K562 (cell line): ENCODE measurements around the gene ETV4. TPM values are rescaled to one million over a fixed set of nuclear protein-coding genes. Genes with fewer than 3 reads are reported as not detected.

ENCODE experiments used
- ARID1B ChIP-seq: fragments of 450-650 bp; IDR thresholded peaks from 2 replicates; pipeline ENCODE4 v1.6.1; 2016; ENCODE audit warnings: antibody characterized with exemption, mild to moderate bottlenecking, inconsistent platforms
- ATF1 ChIP-seq, 2 experiments: fragments of 450-650 bp in 1 of 2; IDR thresholded peaks; 2 replicates each; pipeline ENCODE4 v1.6.1; 2016; ENCODE audit warnings: missing compliant biosample characterization in 1 of 2, missing genetic modification characterization in 1 of 2
- BRF1 ChIP-seq: IDR thresholded peaks from 3 replicates; pipeline ENCODE4 v1.6.1; 2011; ENCODE audit warnings: borderline replicate concordance, mild to moderate bottlenecking; ENCODE audit not compliant: insufficient read length; ENCODE audit errors: extremely low read depth
- E2F3 ChIP-seq: fragments of 250-450 bp; sonication (Bioruptor Pico); IDR thresholded peaks from 2 replicates; pipeline ENCODE4 v1.4.0; 2020; ENCODE audit warnings: mild to moderate bottlenecking
- MEF2D ChIP-seq: conservative IDR thresholded peaks from 2 replicates; pipeline ENCODE4 v1.6.1; 2016; ENCODE audit warnings: low read depth, missing genetic modification characterization, missing compliant biosample characterization
- PCBP2 ChIP-seq: fragments of 200-400 bp; formaldehyde crosslinking; IDR thresholded peaks from 2 replicates; pipeline ENCODE4 v1.6.1; 2018; ENCODE audit warnings: low read length, low read depth, mild to moderate bottlenecking, moderate library complexity; ENCODE audit not compliant: poor library complexity, severe bottlenecking
- RBM39 ChIP-seq: fragments of 200-400 bp; formaldehyde crosslinking; optimal IDR thresholded peaks from 2 replicates; pipeline ENCODE3; 2018; ENCODE audit warnings: low read depth, low read length
- SRSF3 ChIP-seq: fragments of 200-400 bp; formaldehyde crosslinking; IDR thresholded peaks from 2 replicates; pipeline ENCODE4 v1.6.1; 2016; ENCODE audit warnings: mild to moderate bottlenecking, low read length, moderate library complexity; ENCODE audit not compliant: insufficient read depth
- STAT5A ChIP-seq: IDR thresholded peaks from 2 replicates; pipeline ENCODE4 v1.6.1; 2012; ENCODE audit warnings: low read length, inconsistent platforms, borderline replicate concordance
- ZNF133 ChIP-seq: fragments of 250-450 bp; sonication (Bioruptor Pico); IDR thresholded peaks from 2 replicates; pipeline ENCODE4 v1.4.0; 2020; ENCODE audit warnings: mild to moderate bottlenecking
- ZNF551 ChIP-seq: fragments of 250-450 bp; sonication (Bioruptor Pico); IDR thresholded peaks from 2 replicates; pipeline ENCODE4 v1.5.0; 2021; ENCODE audit warnings: mild to moderate bottlenecking, moderate library complexity
- polyA plus RNA-seq, 8 experiments: library from polyadenylated mRNA; depleted of rRNA in 4 of 8; stranded (reverse) in 5 of 8; unstranded in 3 of 8; fragments of >200 nt; fragmentation: Nextera tagmentation in 2 of 8; fragmentation: Illumina TruSeq in 1 of 8; extraction: Ambion mirVana in 2 of 8; extraction: Trizol in 1 of 8; gene quantifications; 2 replicates each; pipeline versions ENCODE4 v1.2.1 to v1.2.3, GENCODE V29; 2011 to 2014; ENCODE audit warnings: inconsistent platforms in 1 of 8, missing spikeins in 1 of 8
- total RNA-seq, 7 experiments: library from RNA; depleted of rRNA in 6 of 7; stranded (reverse); fragments of >200 nt in 6 of 7; fragmentation: Illumina TruSeq in 2 of 7; extraction: Trizol in 2 of 7; gene quantifications; 2 replicates each; pipeline versions ENCODE4 v1.2.1 to v1.2.3, GENCODE V29; 2011 to 2021; ENCODE audit warnings: low replicate concordance in 1 of 7
- TF ChIP-seq, protein P1 (sequence below): fragments of 150-350 bp; conservative IDR thresholded peaks from 2 replicates; pipeline ENCODE4 v1.6.1; 2014; ENCODE audit warnings: low read length
- TF ChIP-seq, protein P2 (sequence below): sonication (generic); formaldehyde crosslinking; IDR thresholded peaks from 2 replicates; pipeline ENCODE4 v1.8.0; 2023; ENCODE audit warnings: missing genetic modification reagents, mild to moderate bottlenecking, borderline replicate concordance
- TF ChIP-seq, protein P3 (sequence below): IDR thresholded peaks from 2 replicates; pipeline ENCODE4 v1.6.1; 2016; ENCODE audit warnings: missing genetic modification characterization, missing compliant biosample characterization
- TF ChIP-seq, protein P4 (sequence below): fragments of 450-650 bp; IDR thresholded peaks from 2 replicates; pipeline ENCODE4 v1.6.1; 2016; ENCODE audit warnings: mild to moderate bottlenecking

The ETV4 gene
- total and polyA plus RNA-seq, 9 of the 15 experiments (the other 6 are each of a cell fraction or from before 2014, with no cell fraction given): 5.5 to 66.3 (median 28.2) TPM

DNA sequence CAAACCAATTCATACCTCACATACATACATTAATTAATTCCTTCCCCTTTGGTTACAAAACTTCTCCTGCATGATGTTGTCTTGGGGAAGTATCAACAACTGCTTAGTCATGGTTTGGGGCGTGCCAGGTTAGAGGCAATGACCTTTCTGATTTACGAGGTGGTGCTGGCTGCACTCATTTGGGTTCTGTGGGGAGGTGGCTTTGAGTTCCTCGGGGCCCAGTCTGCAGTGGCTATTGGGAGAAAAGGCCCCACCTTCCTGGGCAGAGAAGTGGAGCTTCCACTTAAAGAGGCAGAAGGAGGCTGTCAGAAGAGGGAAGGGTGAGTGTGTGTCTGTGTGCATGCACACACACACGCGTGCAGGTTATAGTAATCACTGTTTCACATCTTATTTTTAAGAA, 10.2 kb upstream of the ETV4 start (continued):
- no peak for TF ChIP-seq ATF1 (CRISPR knock-in tag; IDR thresholded peaks at IDR 0.05)
- 0 out of 2 replicates have a peak, but pooled peaks have one; percentile 49 for TF ChIP-seq ATF1 (tag; IDR thresholded peaks at IDR 0.05)
- no peak for TF ChIP-seq PCBP2
- TF ChIP-seq, protein P1, sequence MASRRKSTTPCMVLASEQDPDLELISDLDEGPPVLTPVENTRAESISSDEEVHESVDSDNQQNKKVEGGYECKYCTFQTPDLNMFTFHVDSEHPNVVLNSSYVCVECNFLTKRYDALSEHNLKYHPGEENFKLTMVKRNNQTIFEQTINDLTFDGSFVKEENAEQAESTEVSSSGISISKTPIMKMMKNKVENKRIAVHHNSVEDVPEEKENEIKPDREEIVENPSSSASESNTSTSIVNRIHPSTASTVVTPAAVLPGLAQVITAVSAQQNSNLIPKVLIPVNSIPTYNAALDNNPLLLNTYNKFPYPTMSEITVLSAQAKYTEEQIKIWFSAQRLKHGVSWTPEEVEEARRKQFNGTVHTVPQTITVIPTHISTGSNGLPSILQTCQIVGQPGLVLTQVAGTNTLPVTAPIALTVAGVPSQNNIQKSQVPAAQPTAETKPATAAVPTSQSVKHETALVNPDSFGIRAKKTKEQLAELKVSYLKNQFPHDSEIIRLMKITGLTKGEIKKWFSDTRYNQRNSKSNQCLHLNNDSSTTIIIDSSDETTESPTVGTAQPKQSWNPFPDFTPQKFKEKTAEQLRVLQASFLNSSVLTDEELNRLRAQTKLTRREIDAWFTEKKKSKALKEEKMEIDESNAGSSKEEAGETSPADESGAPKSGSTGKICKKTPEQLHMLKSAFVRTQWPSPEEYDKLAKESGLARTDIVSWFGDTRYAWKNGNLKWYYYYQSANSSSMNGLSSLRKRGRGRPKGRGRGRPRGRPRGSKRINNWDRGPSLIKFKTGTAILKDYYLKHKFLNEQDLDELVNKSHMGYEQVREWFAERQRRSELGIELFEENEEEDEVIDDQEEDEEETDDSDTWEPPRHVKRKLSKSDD: no peak
- TF ChIP-seq, protein P2, sequence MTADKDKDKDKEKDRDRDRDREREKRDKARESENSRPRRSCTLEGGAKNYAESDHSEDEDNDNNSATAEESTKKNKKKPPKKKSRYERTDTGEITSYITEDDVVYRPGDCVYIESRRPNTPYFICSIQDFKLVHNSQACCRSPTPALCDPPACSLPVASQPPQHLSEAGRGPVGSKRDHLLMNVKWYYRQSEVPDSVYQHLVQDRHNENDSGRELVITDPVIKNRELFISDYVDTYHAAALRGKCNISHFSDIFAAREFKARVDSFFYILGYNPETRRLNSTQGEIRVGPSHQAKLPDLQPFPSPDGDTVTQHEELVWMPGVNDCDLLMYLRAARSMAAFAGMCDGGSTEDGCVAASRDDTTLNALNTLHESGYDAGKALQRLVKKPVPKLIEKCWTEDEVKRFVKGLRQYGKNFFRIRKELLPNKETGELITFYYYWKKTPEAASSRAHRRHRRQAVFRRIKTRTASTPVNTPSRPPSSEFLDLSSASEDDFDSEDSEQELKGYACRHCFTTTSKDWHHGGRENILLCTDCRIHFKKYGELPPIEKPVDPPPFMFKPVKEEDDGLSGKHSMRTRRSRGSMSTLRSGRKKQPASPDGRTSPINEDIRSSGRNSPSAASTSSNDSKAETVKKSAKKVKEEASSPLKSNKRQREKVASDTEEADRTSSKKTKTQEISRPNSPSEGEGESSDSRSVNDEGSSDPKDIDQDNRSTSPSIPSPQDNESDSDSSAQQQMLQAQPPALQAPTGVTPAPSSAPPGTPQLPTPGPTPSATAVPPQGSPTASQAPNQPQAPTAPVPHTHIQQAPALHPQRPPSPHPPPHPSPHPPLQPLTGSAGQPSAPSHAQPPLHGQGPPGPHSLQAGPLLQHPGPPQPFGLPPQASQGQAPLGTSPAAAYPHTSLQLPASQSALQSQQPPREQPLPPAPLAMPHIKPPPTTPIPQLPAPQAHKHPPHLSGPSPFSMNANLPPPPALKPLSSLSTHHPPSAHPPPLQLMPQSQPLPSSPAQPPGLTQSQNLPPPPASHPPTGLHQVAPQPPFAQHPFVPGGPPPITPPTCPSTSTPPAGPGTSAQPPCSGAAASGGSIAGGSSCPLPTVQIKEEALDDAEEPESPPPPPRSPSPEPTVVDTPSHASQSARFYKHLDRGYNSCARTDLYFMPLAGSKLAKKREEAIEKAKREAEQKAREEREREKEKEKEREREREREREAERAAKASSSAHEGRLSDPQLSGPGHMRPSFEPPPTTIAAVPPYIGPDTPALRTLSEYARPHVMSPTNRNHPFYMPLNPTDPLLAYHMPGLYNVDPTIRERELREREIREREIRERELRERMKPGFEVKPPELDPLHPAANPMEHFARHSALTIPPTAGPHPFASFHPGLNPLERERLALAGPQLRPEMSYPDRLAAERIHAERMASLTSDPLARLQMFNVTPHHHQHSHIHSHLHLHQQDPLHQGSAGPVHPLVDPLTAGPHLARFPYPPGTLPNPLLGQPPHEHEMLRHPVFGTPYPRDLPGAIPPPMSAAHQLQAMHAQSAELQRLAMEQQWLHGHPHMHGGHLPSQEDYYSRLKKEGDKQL (CRISPR knock-in tag): no peak
- TF ChIP-seq SRSF3: no peak
- no peak for TF ChIP-seq ZNF133 (CRISPR knock-in tag)
- no peak for TF ChIP-seq ZNF551 (CRISPR knock-in tag)
- no peak for TF ChIP-seq MEF2D (tag)
- no peak for TF ChIP-seq BRF1
- TF ChIP-seq STAT5A: no peak
- TF ChIP-seq, protein P3, sequence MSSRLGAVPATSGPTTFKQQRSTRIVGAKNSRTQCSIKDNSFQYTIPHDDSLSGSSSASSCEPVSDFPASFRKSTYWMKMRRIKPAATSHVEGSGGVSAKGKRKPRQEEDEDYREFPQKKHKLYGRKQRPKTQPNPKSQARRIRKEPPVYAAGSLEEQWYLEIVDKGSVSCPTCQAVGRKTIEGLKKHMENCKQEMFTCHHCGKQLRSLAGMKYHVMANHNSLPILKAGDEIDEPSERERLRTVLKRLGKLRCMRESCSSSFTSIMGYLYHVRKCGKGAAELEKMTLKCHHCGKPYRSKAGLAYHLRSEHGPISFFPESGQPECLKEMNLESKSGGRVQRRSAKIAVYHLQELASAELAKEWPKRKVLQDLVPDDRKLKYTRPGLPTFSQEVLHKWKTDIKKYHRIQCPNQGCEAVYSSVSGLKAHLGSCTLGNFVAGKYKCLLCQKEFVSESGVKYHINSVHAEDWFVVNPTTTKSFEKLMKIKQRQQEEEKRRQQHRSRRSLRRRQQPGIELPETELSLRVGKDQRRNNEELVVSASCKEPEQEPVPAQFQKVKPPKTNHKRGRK (tag): no peak
- no peak for TF ChIP-seq E2F3
- no peak for TF ChIP-seq RBM39
- TF ChIP-seq ARID1B: peak; percentile 82
- TF ChIP-seq, protein P4, sequence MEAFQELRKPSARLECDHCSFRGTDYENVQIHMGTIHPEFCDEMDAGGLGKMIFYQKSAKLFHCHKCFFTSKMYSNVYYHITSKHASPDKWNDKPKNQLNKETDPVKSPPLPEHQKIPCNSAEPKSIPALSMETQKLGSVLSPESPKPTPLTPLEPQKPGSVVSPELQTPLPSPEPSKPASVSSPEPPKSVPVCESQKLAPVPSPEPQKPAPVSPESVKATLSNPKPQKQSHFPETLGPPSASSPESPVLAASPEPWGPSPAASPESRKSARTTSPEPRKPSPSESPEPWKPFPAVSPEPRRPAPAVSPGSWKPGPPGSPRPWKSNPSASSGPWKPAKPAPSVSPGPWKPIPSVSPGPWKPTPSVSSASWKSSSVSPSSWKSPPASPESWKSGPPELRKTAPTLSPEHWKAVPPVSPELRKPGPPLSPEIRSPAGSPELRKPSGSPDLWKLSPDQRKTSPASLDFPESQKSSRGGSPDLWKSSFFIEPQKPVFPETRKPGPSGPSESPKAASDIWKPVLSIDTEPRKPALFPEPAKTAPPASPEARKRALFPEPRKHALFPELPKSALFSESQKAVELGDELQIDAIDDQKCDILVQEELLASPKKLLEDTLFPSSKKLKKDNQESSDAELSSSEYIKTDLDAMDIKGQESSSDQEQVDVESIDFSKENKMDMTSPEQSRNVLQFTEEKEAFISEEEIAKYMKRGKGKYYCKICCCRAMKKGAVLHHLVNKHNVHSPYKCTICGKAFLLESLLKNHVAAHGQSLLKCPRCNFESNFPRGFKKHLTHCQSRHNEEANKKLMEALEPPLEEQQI: no peak
